HG02943 (cell line): ENCODE measurements around the gene HCRT.

Experiments used
- ATAC-seq: cut with Tn5 transposase; IDR thresholded peaks from one replicate; pipeline ENCODE4 v1.9.1; 2021; ENCODE audit warnings: mild to moderate bottlenecking, low read depth, moderate library complexity; ENCODE audit not compliant: unreplicated experiment

HCRT gene

DNA sequence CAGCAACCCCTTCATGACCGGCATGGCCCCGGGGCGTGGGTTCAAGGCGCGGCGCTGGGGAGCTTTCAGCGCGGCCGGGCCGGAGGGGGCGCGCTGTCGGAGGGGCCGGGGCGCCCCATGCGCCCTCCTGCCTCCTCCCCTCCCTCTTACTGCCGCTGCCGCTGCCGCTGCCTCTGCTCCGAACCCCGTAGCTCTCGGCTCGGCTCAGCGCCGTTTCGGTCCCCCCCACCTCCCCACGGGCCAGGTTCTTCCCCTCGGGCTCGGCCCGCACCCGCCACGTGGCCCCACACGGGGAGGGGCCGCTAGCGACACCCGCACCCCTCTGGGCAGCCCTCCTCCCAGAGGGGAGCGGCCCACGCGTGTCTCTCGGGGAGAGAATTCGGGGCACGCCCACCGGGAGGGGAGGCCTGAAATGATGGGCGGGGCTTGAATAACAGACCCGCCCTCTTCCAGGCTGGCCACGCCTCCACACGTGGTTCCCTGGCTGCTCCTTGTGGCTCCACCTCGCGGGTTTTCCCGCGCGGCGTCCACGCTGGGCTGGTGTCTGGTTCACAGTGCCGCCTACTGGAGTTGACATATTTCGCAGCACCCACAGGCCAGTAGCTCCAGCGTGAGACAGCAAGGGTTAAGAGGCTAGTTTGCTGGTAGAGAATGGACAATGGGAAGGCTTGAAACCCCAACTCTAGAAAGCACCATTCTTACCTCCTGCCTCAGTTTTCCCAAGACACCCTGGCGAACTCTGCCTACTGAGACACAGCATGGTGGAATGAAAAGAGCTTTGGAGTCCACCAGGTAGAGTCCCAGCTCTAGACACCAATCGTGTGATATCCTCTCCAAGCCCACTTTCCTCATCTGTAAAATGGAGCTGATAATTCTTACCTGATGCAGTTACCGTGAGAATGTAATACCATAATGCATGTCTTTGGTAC is 4.1 kb downstream of the HCRT start, which contains the start of gene KCNH4:
TSS of gene KCNH4 (minus strand) at position 221 of the 929 bp plus-strand sequence. CDS start at position 24, 197 bp downstream.
- no peak for ATAC-seq

DNA sequence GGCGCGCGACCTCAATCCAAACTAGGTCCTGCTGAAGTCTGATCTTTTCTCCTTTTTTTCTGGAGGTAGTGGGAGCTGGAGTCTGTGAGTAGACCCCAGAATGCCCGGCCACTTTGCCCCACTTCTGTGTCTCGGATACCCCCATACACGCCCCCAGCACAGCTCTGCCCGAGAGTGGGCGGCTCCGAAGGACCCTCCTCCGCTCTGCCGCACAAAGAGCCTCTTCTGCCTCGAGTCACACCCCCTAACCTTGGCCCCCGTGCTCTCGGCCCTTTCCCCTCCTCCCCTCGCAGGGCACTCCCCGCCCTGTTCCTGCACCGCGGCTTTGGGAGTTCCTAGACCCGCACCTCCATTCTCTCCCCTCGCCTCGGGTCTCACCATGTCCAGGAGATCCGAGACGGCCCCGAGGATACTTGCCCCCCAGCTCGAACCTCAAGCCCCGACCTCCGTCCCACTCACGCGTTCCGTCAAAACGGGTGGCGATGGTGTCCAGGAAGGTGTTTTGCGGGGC is 4.8 kb downstream of the HCRT start:
- ATAC-seq = no peak

DNA sequence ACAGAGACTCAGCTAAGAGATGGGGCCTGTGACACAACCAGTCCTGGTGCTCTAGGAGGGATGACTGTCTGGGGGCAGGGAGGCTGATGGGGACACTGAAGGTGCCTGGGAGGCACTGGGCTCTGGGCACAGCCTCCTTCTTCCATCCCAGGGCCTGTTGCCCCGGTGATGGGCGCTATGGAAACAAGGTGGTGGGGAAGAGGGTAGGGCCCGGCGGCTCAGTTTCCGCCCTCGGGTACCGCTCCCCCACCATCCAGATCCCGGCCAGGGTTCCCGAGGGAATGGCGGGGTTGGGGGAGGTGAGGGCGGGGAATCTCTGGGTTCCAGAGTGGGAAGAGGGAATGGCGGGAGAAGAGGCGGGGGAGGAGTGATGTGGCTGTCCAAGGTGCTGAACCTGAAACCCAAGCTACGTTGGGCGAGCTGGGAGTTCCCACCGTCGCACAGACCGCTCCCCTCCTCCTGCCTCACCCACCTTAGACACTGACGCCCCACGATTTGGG is 5.3 kb downstream of the HCRT start:
- no peak for ATAC-seq

DNA sequence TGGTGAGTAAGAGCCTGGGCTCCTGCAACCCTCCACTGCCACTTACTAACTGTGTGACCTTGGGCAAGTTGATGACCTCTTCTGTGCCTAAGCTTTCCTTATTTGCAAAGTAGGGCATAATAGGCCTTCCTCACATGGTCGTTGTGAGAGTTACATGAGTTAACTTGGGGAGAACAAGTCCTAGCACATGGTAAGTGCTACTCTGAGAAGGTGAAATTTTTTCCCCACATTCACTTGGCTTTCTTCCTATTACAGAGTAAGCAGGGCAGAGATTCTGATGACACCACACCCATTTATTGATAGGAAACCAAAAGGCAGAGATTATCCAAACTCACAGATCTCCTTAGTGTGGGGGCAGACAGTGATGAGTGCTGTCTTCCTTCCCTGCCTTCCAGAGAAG is 5.9 kb downstream of the HCRT start:
- no peak for ATAC-seq

DNA sequence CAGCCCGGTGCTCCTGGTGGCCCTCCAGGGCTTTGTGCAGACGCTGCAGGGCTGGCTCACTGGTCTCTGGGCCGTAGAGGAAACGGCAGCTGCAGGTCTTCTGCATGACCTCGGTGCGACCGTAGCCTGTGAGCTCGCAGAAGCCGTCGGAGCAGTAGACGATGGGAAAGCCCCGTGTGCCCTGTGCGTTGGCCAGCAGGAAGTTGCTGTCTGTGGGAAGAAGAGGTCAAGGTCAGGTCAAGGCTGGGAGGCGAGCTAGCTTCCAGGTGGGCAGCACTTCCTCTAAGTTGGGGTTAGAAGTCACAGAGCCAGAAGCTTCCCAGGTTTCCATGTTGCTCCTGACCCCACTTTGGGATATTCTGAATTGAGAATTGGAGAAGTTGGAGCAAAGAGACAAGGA is 6.4 kb downstream of the HCRT start:
- ATAC-seq = no peak

DNA sequence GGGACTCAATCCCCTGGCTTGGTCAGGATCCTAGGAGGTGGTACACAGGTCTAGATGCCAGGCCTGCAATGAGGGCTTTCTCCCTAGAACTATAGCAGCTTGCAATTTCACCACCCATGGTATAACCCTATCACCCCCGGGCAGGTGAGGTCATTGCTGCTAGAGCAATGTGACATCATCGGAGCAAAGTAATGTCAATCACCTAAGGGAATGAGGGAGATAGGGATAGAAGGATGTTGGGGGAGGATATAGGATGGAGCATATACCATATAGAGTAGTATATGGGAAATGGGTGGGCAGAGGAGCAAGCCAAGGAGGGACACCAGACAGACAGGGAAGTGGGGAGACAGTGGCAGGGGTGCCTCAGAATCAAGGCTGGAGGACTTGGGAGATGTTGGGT is 7.6 kb downstream of the HCRT start:
- no peak for ATAC-seq

DNA sequence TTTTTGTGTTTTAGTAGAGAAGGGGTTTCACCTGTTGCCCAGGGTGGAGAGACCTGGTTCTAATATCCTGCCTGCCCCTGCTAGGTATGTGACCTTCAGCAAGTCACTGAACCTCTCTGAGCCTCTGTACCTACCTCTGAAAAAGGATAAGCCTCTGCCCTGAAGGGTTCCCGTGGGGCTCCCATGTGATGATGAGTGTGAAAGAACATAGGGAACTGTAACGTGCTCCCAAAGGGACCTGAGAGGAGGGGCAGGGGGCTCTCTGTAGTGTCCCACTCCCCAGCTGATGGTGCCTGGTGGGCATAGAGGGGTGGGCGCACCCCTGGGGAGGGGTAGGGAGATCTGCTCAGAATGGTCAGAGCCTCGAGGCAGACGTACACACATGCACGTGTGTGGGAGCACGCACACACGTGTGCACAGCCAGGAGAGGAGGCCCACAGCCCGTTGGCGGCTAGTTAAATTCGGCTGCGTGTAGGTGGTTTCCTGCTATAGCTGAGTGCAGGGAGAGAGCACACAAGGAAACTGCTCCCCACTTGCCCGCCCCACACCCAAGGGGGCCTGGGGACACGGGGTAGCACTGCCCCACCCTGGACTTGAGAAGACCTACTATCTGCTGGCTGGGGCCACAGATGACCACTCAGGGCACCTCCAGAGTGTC is 11.0 kb downstream of the HCRT start:
- no peak for ATAC-seq

DNA sequence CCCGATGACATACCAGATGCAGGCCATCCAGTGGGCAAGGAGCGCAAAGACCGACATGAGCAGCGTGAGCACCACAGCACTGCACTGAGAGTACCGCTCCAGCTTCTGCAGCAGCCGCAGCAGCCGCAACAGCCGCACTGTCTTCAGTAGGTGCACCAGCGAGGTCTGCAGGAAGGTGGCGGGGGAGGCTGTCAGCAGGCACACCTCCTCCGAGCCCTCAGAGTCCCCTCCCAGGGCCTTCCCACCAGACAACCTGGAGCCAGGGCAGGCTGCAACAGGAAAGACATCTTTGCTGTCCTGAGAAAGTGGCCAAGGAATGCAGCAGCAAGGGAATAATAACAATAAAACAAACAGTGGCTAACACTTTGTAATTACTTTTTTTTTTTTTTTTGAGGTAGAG is 13.4 kb downstream of the HCRT start:
- ATAC-seq = no peak

DNA sequence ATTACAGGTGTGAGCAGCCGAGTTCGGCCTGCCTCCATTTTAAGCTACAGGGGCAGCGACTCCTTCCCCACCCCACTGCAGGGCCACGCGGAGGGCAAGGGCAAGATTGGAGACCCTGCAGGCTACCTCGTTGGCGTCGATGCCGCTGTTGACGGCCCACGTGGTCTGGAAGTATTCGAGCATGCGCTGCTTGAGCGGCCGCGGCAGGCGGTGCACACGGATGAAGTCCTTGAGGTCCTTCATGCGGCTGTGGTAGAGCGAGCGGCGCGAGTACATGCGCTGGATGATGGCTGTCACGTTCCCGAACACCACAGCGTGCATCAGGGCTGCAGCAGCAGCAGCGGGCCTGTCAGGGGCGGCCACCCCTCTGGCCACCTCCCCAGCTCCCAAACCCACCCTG is 15.9 kb downstream of the HCRT start:
- ATAC-seq = no peak

DNA sequence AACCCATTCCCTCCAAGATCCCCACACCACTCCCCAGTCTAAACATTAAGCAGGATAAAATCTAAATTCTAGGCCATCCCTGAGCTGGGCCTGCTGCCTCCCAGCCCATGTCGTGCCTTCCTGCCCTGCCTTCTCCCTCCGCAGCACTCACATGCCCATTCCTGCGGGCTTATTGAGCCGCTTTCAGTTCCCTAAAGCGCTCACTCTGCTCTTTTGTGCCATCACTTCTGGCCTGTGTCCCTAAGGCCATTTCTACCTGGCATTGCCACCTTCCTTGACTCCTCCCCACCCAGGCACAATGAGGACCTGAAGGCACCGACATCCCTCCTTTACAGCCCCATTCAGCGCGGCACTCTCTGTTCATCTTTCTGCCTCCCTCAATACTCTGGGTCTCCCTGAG is 17.4 kb downstream of the HCRT start:
- ATAC-seq = no peak

DNA sequence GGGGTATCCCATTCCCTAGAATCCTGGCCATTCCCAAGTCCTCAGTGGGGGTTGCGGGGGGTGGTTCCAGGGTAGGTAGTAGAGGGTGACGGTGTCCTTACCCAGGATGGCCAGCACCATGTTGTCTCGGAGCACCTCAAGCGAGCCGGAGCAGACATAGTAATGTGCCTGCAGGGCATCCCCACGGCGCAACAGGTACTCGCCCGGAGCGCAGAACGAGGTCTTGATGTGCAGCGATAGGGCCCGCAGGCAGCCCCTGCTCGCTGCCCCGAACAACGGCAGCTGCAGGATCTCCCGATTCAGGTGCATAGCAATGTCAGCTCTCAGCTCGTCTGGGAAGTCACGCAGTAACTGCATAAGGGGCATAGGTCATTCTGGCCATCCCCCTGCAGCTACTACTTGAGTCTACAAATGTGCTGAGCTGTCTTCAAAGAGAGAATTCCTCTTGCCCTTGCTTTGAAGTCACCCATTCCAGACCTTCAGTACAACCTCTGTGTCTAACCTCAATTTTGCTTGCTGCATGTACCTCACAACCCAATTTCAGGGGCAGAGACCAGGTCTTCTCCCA is 19.0 kb downstream of the HCRT start:
- no peak for ATAC-seq

DNA sequence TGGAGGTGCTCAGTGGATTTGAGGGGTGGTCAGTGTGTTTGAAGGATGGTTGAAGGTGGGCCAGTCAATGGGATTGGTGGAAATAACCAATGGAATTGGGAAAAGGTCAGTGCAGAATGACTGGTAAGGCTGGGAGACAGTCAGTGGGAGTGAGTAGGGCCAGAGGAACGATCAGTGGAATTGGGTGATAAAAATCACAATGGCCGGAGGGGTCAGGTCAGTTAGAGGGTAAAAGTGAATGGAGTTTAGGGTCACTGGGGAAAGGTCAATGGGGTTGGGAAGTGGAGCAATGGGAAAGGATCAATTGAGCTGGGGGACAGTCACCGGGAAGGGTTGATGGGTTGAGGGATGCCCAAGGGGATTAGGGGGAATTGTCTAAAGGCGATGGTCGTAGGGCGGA is 19.5 kb downstream of the HCRT start:
- no peak for ATAC-seq

DNA sequence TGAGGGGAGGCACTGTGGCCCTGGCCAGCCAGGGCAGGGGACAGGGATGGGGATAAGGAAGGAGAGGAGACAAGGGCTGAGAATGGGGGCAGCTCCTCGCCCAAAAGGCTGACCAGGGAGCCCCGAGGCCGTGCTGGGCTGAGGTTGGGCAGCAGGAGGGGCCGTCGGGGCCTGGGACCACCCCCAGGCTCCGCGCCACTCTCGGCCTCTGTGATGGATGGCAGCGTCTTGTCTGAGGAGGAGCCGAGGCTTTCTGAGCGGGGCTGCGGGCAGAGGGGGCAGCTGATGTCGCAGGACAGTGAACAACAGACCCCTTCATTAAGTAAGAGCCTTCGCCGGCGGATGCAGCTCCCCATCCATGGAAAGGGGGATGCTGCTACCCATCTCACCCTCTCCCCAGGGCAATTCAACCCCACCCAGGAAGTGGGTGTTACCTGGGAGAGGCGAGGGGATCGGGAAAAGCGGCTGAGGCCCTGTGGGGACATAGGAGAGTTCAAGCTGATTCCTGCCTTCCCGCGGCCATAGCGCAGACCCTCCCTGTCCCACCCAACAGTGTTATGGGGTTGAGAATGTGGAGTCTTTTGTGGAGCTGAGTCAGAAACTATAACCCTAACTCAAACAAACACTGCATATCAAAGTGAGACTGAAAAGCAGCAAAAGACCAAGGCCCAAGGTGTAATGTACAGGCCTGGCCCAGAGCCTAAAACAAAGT is 21.4 kb downstream of the HCRT start:
- ATAC-seq = no peak

DNA sequence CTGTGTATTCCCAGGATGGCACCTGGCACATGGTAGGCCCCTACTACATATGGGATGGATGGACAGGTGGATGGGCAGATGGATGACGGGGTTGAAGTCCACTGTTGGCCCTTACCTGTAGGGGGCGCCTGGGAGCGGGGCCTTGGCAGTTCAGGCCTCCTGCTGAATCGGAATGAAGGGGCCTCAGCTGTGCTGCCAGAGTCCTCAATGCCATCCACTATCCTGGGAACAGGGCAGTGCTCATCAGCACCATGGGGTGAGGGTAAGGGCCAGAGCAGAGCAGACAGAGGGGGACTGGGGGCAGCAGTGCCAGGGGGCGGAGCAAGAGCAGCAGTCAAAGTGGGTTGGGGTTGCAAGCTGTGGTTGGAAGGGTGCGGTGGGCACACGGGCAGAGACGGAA is 22.1 kb downstream of the HCRT start:
- no peak for ATAC-seq

DNA sequence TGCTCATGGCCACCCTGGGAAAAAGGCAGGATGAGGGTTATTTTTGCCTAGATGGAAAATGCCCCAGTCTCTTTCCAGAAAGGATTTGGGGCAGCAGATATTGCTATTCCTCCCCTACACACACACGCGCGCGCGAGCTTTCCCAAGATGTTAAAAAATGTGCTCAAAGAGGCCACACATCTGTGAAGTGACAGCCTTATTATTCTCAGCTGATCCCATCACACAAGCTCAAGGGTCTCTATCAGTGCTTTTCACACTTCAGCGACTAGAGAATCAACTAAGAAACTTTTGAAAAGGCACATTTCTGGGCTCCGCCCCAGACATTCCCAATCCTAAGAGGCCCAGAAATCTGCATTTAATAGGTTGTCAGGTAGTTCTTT is 24.7 kb downstream of the HCRT start:
- no peak for ATAC-seq

DNA sequence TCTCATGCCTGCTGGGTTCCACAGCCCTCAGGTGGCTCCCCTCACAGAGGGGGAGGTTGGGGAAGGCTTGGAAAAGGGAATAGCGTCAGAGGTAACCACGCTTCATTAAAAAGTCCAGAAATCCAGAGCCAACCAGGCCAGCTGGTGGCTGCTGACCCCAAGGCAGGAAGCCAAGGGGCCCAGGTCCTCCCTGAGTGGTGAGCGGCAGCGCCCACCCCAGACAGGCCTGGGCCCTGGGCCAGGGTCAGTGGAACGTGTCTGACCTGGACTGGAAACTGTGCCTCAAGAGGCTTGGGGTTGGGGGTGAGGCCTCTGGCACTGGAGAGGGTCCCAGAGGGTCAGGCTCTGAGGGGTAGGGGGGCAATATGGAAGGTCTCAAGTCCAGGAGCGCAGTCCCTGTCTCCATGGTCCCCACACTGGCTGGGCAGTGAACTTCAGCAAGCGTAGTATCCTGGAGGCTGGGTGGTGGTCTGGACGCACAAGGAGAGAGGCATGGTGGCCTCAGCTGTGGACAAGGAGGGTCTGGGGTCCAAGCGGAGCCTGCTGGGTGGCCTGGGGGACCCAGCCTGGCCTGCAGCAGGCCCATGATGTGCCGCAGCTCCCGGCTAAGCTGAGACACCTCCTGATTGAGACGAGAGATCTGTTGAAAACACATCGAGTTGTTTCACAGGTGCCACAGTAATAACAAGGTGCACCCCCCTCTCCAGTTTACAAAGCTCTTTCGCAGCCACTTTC is 25.3 kb downstream of the HCRT start:
- ATAC-seq = no peak

DNA sequence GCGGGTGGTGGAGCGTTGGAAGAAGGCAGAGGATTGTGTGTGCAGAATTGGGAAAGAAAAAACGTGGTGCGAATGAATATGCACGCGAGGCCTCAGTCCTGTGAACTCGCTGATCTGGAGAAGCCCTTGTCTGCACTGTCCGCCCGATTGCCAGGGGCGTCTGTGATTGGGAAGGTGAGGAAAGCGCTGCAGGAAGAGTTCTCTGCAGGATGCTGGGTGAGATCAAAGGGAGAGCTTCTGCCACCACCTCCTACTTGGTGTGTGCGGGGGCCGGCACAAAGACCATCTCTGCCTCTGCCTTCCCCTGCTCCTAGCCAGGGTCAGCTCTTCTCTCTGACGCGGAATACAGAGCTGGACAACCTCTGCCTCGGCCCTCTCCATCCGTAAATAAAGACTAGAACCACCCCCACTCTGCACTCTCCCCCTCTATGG is 29.6 kb downstream of the HCRT start:
- ATAC-seq = no peak

DNA sequence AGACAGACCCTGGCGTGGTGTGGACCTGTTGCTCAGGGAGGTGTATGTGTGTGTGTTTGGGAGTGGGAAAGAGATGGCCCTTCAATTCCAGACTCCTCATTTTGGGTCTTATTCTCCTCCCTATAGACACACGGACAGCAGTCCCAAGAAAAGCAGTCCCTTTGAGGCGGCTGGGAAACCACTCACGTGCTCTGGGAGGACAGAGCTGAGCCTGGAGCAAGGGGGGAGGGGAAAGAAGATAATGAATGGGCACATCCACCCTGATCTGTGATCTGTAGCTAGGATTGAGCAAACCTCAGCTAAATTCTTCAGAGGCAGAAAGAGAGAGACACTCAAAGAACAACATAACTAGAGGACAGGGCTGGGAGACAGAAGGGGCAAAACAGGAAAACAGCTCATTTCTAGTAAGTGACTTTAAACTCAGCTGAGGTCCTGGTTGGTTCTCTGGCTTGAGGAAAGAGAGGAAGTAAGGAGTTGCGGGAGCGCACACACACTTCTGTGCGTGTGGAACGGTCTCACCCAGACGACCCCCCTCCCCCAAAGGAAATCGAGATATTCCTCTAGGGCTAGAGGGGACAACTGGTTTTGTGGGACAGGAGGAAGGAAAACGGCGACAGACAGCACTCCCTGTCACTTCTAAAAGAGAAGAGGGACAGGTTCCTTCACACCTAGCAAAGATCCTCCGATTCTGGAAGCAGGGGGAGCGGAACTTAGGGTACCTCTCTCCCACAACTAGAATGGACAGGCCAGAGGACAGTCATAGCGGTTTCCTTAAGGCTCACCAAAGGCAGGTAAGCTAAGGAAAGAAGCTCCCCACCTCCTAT is 31.1 kb downstream of the HCRT start:
- no peak for ATAC-seq
